GM21367 (cell line): ENCODE data around the gene UBL4A.
"Not testable (repeated sequence)": the region's sequence is repeated elsewhere in the genome, so short reads cannot be mapped to it uniquely, and the experiment has no call there.

Experiments used
- ATAC-seq: cut with Tn5 transposase; IDR thresholded peaks from one replicate; pipeline ENCODE4 v1.9.1; 2021; ENCODE audit not compliant: unreplicated experiment

The UBL4A gene

DNA sequence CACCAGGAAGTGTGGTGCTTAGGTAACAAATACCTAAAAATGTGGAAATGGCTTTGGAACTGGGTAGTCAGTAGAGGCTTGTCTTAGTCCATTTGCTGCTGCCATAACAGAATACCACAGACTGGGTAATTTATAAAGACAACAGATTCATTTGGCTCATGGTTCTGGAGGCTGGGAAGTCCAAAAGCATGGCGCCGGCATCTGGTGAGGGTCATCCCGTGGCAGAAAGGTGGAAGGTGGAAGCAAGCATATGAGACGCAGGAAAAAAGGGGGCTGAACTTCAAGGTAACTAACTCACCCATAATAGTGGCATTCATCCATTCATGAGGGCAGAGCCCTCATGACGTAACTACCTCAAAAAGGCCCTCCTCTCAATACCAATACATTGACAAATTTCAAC lies 23.0 kb upstream of the UBL4A start:
- ATAC-seq = no peak

DNA sequence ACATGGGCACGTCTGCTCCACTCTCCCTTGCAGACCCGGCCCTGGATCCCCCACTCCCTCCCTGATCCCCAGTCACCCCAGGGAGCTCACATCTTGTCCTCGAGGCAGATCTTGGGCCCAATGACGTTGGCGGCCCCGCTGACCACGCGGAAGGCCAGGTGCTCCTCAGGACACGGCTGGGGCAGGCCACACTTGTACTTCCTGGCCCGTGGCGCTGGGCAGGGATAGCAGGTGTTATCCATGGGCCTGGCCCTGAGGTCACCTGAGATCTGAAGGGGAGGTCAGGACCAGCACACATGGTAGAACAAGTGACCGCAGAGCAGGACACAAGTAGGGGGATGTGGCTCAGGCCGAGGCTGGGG lies 21.9 kb upstream of the UBL4A start:
- no peak for ATAC-seq

DNA sequence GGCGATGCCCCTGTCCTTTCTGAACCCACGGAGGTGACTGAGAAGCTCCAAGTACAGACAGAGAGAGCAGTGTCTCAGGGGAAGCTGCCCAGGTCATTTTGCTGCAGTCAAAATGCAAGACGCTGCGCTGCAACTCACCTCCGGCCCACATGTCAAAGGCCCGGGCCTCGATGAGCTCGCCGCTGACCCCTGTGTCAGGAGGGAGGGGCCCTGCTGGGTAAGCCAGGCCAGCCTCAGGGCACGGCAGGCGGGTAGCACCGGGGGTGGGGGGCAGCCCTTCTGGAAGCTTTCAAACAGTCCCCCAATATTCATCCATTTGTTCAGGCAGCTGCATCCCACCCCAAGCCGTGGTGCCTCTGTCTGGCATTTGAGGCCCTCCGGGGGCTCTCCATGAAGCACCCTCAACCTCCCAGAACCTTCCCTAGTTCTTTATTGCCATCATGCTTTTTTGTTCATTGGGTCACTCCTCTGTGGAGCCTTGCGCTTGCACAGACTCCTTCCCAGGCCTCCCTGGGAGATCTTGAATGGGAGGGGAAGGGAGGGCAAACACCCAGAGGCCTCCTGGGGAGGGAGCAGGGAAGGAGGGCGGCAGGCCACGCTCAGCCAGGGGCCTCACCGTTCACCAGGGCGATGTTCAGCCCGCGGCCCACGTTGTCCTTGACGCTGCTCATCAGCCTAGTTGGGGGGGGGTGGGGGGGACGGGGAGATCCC lies 21.4 kb upstream of the UBL4A start:
- no peak for ATAC-seq

DNA sequence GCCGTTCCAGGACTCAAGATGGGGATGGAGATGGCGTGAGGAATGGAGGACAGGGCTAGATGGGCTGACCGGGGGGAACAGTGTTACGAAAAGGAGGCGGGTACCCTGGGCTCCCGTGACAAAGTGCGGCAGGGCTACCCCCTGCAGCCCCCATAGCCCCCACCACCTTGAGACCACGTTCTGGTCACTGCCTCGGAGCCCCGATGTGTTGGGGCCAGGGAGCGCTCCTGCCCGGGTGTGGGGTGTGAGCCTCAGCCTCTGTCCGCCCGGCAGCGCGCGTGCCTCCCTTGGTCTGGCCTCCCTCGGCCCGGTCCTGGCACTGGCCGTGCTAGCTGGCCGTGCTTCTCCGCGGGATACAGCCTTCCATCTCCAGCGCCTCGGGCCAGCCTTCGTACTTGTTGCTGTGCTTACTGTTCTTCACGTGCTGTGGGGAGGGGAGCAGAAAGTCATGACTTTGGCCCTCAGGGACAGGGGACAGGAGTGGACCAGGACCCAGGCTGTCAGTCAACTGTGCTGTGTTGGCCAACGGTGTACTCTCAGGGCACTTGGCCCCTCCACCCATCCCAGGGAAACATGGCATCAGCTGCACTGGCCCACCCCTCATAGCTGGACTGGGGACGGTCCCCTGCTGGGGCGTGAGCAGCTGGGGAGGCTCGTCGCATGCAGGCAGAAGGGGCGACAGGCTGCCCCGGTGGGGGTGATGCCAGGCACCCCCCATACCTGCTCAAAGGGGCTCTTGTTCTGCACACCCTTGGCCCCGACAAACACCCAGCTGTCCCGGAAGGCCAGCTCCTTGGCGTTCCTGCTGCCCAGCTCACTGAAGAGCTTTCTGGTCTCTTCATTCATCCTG lies 20.3 kb upstream of the UBL4A start:
- ATAC-seq = no peak

DNA sequence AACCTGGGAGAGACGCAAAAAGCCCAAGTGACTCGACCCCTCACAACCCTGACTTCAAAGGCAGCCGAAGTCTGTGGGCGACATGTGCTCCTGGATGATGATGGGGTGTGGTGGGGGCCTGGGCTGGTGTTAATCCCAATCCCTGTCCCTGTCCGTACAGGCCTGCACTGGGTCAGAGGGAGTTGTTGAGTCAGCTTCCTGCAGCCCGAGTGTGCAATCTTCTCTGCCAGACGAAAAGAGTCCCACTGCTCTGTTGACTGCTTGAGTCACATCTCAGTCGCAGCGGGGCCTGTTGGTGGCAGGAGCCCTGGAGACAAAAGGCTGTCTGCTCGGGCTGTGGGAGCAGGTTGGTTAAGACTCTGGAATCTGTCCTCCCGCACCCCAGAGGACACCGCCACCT lies 19.3 kb upstream of the UBL4A start:
- no peak for ATAC-seq

DNA sequence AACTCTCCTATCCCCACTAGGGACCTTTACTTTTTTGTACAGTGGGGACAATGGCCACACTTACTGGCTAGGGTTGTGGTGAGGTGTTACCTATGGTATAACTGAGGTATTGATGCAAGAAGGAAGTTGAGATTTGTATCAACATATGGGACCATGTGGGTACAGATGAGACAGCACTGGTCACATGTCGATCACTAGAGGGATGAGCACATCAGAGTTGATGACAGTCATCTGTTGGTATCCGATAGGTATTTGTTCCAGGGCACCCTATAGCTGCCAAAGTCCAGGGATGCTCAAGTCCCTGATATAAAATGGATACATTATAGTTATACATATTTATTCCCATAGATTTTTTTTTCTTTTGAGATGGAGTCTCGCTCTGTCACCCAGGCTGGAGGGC lies 16.6 kb upstream of the UBL4A start:
- ATAC-seq = no peak

DNA sequence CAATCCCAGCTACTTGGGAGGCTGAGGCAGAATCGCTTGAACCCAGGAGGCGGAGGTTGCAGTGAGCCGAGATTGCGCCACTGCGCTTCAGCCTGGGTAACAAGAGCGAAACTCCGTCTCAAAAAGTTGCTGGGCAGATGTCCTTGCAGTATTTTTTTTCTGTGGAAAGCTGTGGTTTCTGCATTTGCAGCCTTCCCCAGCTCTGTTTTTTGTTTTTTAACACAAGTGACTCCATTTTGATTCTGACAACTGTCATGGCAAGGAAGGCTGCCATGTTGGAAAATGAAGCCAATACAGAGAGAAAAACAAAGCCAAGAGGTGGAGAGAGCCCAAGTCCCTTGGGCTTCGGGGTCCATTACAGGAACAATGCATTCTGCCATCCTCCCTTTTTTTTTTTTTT lies 15.7 kb upstream of the UBL4A start:
- ATAC-seq = no peak

DNA sequence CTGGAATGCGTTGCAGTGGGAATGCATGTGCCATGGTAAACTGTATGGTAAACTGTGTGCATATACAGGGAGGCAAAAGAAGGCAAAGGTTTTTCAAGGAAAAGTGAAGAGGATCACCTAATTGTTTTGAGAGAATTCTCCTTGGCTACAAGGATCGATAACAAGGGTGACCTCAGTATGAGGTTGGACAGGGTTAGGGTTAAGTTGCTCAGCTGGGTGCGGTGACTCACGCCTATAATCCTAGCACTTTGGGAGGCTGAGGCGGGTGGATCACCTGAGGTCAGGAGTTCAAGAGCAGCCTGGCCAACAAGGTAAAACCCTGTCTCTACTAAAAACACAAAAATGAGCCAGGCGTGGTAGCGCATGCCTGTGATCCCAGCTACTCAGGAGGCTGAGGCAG lies 15.0 kb upstream of the UBL4A start:
- not testable (repeated sequence) for ATAC-seq

DNA sequence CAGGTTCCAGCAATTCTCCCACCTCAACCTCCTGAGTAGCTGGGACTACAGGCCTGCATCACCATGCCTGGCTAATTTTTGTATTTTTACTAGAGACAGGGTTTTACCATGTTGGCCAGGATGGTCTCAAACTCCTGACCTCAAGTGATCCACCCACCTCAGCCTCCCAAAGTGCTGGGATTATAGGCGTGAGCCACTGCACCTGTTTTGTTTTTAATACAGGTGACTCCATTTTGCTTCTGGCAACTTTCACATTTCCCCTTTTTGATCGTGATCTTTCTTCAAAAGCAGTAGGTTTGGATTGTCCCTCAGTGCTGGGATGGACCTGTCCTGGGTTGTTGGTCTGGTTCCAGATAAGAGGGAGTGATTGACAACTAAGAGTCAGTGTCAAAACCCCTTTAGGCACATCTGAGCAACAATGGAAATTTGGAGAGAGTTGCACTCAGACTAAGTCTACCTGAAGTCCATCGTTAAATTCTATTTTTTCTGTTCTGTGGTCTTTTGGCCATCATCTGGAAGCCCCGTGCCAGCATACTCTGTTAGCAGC lies 10.2 kb upstream of the UBL4A start:
- ATAC-seq = not testable (repeated sequence)

DNA sequence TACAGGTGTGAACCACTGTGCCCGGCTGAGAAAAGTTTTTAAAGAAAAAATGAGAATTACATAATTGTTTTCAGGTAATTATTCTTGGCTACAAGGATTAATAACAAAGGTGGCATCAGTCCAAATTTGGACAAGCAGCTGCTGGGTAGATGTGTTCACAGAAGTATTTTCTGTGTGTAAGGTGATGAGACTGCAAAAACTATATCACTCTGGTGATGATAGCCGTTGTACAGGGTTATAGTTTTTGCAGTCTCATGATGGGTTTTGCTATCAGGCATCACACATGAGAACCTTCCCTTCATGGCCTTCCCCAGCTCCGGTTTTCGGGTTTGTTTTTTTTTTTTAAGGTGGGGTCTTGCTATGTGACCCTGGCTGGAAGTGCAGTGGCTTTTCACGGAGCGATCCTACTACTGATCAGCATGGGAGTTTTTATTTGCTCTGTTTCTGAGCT lies 9.1 kb upstream of the UBL4A start:
- ATAC-seq = no peak

DNA sequence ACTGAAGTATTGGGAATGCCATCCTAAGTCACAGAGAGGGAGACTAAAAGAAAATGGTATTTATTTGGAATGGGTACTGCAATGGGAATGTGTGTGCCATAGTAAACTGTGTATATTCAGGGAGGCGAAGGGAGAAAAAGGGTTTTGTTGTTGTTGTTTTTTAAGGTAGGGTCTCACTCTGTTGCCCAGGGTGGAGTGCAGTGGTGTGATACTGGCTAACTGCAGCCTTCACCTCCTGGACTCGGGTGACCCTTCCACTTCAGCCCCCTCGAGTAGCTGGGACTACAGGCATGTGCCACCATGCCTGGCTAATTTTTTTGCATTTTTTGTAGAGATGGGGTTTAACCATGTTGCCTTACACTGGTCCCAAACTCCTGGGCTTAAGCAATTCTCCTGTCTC lies 8.3 kb upstream of the UBL4A start:
- ATAC-seq = no peak

DNA sequence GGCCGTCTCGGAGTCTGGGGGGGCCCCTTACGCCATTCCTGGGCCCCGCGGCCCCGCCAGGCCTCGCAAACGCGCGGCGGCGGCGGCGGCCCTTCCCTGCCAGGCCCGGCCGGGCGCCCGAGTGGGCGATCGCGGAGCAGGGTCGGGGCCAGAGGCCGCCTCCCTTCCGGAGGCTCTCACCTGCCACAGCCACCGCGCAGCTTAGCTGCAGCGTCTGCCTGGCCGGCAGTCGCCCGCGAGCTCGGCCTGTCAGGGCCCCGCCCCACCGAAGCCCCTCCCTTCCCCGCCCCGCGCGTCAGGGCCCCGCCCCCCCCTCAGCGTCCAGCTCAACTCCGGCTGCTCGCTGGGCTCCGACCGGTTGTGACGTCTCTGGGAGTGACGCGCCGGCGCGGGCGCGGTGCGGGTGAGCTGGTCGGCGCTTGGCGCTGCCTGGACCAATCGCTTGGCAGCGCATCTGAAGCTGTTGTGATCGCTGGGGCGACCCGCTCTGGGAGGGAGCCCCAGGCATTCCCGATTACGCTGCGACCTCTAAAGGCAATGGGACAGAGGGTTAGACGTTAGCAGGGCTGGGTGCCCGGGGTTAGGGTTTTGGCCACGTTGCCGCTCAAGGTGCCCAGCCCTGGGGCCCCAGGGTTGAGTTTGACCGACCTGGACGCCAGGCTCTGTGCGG lies 4.1 kb upstream of the UBL4A start, which contains the start of gene SLC10A3:
SLC10A3 (minus strand) TSS at position 216 of the 670 bp plus-strand sequence. CDS start 1,689 bp downstream, outside the sequence.
- ATAC-seq = peak; percentile 69

DNA sequence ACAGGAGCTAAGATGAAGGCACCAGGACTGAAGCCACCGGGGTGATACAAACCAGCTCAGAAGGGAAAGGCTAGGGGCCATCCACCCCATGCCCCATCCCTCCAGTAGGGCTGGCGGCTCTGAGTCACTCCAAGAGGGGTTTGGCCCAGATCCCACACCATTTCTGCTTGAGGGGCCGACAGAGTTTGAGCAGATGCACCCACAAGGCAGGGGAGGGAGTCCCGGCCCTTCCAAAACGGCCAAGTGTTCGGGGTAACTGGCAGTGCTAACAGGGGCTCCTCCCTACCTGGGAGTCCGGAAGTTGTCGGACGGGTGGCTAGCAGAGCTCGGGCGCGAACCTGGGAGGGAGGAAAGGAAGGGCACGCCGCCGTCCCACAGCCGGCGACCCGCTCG lies 3.6 kb upstream of the UBL4A start:
- peak; percentile 21 for ATAC-seq

DNA sequence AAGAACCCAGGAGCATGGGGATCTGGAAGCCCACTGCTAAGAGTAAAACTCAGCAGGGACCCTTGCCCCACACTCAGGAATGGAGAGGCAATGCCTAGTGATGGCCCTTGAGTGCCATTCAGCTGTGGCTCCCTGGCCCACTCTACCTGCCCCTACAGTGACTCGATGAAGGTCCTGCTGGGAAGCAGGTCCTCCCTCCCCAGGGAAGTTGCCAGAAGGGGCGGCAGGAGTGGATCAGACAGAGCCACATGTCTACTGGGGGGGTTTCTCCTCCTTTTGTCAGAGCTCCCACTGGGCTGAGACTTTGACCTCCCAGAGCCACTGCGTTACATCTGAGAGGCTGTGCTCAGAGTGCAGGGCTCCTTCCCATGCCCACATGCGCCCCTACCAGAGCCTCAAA lies 2.8 kb upstream of the UBL4A start:
- ATAC-seq = no peak

DNA sequence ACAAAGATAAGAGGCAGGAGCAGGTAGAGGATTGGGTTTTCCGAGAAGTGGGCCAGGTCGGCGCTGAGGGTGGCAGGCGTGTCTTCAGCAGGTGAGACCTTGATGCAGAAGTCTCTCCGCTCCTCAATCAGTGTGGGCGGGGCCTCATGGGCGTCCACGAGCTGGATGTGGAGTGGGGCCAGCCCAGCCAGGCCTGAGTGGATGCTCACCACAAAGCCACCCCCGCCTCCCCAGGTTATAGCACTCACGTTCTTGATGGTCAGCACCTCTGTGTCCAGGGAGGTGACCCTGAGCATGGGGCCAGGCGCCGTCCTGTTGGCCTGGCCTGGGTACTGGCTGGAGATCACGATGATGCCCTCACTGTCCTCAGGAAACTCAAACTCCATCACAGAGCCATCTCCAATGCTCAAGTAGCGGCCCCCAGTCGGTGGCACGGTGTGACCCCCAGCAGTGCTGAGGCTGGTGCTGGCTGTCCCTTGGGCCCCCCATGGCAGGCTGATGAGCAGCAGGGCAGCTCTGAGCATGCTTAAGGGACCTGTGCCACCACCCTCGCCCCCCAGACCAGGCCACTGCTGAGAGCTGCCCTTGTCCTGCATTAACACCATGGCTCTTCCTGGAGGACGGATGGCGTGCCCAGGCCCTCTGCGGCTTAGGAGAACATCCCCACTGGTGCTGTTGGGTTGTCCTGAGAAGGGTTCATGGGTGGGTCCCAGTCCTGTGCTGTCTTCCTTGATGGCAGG lies 2.1 kb upstream of the UBL4A start:
- ATAC-seq = no peak

DNA sequence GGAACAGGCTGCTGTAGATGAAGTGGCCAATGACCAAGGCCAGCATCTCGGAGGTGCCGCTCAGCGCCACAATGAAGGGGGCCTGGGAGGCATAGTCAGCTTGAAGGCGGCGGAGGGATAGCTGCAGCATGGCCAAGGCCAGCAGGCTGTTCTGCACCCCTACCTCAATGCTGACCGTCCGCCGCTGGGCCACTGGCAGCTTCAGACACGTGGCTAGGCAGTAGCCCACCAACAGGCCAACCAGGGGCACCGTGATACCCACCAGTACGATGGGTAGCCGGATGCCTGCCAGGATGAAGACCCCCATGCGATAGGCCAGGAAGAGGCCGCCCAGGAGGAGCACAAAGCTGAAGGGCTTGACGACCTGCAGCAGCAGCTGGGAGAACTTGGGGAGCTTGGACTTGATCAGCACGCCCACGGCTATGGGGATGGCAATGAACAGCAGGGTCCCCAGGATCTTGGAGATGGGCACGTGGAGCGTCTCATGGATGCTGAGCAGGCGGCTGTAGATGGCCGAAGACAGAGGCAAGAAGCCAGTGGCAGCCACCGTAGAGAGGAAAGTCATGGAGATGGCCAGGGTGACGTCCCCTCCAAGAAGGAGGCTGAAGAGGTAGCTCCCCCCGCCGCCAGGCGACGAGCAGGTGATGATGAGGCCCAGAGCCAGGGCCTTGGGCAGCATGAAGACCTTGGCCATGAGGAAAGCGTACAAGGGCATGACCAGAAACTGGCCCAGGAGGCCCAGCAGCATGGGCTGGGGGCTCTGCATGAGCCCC lies 1.3 kb upstream of the UBL4A start:
- ATAC-seq = no peak

DNA sequence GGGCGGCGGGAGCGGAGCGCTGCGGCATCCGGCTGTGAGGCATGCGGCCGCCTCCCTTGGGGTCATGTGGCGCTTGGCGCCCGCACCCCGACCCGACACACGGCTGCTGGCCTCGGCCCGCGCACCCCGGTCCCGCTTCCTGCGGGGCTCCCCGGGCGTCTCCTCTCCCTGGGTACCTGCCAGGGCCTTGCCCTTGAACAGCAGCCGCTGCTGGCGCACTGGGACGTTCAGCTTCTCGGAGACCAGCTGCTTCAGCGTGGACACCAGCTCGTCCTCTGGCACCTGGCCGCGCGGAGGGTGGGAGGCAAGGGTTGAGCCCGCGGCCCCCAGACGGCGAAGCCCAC lies 391 bp downstream of the UBL4A start:
- ATAC-seq = no peak

DNA sequence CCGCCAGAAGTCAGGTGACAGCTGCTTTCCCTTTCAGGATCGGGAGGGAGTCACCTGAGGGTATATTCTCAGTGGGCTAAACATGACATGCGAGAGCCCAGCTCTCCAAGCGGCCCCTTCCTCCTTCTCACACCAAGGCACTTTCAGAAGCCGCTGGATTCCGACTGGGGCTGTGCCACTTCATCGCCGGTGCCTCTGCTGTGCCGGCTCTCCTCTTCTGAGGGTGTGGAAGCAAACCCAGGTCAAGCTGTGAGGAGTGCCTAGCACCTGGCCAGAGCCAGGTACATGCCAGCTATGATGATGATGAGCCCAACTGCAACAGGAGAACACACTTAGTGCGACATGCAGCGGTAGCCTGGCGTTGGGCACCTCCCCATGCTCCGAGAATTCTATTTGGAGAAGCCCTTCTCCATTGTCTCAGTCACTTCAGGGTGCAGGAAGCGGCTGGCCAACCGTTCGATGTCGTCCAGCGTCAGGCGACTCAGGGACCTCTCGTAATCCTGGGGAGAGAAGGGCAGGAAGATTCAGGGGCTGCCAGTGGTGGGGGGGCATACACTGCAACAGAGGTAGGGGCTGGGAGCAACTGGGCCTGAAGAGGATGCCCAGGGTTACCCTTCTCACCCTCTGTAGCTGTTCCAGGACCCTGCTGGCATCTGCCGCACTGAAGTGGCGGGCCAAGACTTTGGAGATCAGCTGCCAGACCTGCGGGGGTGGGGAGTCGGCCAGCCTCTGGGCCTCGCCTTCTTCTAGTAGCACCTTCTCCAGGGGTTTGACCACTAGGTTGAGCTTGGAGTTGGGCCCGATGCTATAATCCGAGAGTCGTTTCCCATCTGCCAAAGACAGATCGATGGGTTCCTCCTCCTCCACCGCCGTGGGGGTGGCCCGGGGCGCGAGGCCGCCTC lies 1.0 kb downstream of the UBL4A start:
- ATAC-seq = no peak
